ENCODE data around the gene TSPAN31.

- TF ChIP-seq CTCF (IDR thresholded peaks at IDR 0.05): no peak
- TF ChIP-seq POLR2A (IDR thresholded peaks at IDR 0.05): no peak
These were observed 32.5 kb downstream of the TSPAN31 start for GRCh38 chr12:57777367-57777766.

Measured in uterus (tissue), 2 donors.